Upper lobe of left lung (tissue), 6 donors: ENCODE results near the gene CNNM4. TPM values are rescaled to one million over a fixed set of nuclear protein-coding genes. Genes with fewer than 3 reads are reported as not detected.

Experiments
- ATAC-seq, 2 donors: fragments of 200-7000 bp; cut with Tn5 transposase; one replicate each; pipeline ENCODE4 v1.9.1; 2022; ENCODE audit warnings: mild to moderate bottlenecking in 2 of 2, moderate library complexity in 2 of 2; ENCODE audit not compliant: low FRiP score in 2 of 2
- DNase-seq, 2 donors: peaks; one replicate each; pipeline ENCODE4 v3.0.0-alpha.2; 2019 to 2020
- H3K27ac ChIP-seq, 4 donors: fragments of 200-600 bp; sonication (generic); one replicate each; pipeline ENCODE4 v1.5.1; 2016 to 2019
- H3K27me3 ChIP-seq, 4 donors: fragments of 200-600 bp; sonication (generic); one replicate each; pipeline ENCODE4 v1.5.1; 2017 to 2019
- H3K36me3 ChIP-seq, 4 donors: fragments of 200-600 bp; sonication (generic); one replicate each; pipeline ENCODE4 v1.5.1; 2016 to 2019
- H3K4me1 ChIP-seq, 4 donors: fragments of 200-600 bp; sonication (generic); one replicate each; pipeline ENCODE4 v1.5.1; 2018 to 2019
- H3K4me3 ChIP-seq, 4 donors: fragments of 200-600 bp; sonication (generic); one replicate each; pipeline ENCODE4 v1.5.1; 2017 to 2019; ENCODE audit warnings: mild to moderate bottlenecking in 2 of 4, moderate library complexity in 1 of 4
- H3K9me3 ChIP-seq, 4 donors: fragments of 200-600 bp; sonication (generic); one replicate each; pipeline ENCODE4 v1.5.1; 2018 to 2019
- EP300 ChIP-seq, 4 donors: sonication (generic); formaldehyde crosslinking; IDR thresholded peaks; one replicate each; pipeline ENCODE4 v1.5.1; 2017; ENCODE audit warnings: antibody characterized with exemption in 4 of 4, control low read depth in 2 of 4
- POLR2A ChIP-seq, 4 donors: fragments of 450-650 bp; IDR thresholded peaks; one replicate each; pipeline ENCODE4 v1.5.1; 2016 to 2017; ENCODE audit warnings: antibody characterized with exemption in 4 of 4, mild to moderate bottlenecking in 2 of 4
- POLR2AphosphoS5 ChIP-seq, 2 donors: sonication (generic); formaldehyde crosslinking; IDR thresholded peaks; one replicate each; pipeline ENCODE4 v1.5.1; 2017; ENCODE audit warnings: antibody characterized with exemption in 2 of 2
- WGBS, 2 donors: methylation state at CpG; one replicate each; pipeline ENCODE4 v1.1.5; 2017 to 2018; 5-methylcytosine and 5-hydroxymethylcytosine counted together
- total RNA-seq, 6 donors: library from RNA; depleted of rRNA in 4 of 6; stranded (reverse); fragments of >200 nt in 4 of 6; gene quantifications; one replicate each; pipeline versions ENCODE4 v1.1.0 to v1.2.1, GENCODE V29; 2016 to 2021
- TF ChIP-seq, protein P1 (sequence below), 6 experiments: fragments of 450-650 bp in 4 of 6; fragments of 200-600 bp in 2 of 6; sonication (generic) in 2 of 6; IDR thresholded peaks; one replicate each; pipeline ENCODE4 v1.5.1; 2016 to 2019; ENCODE audit warnings: antibody characterized with exemption in 6 of 6
- donor health status: DM: no; HTN: no; CAD: no; lungs with moderate emphysema.
- donor health status: DM: no; HTN: yes; CAD: no; lungs with severe emphysema.

Gene CNNM4
- total RNA-seq, 6 donors from 2014 or later: 12.8 to 26.9 (median 22.1) TPM

DNA sequence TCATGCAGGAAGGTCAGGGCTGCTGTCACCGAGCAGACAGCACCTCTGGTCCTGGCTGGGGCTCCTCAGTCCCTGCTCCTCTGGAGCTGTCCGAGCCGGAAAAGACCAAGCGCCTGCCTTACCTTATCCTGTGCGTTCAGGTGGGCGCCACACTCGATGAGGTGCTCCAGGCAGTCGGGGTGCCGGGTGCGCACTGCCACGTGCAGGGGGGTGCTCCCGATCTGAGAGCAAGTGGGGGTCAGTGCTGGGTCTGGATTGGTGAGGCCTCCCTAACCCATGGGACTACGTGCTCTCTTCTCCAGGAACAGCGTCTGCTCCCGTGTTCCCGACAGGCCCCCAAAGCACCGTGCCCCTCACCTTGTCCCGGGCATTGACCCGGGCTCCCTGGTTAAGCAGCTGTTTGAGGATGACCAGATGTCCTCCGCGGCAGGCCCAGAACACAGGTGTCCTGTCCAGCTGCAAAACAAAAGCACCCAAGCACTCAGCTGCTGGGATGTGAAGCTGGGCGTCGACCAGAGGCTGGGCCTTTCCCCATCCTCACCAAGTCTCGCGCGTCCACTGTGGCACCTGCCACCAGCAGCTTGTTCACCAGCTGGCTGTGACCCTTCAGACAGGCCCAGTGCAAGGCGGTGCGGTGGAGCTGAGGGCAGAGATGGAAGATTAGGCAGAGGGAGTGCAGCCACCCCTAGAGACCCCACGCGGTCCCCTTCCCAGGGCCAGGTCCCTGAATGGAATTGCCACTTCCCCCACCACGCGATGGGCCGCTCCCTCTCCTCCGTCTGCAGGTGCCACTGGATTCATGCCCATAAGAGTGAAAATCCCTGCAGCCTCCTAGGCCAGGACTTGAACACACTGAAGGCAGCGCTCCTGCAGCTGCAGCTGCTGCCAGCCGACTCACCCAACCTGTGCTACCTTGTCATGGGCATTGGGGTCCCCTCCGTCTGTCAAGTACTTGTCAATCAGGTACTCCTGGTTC lies 79.5 kb downstream of the CNNM4 start:
- H3K4me3 ChIP-seq: no peak overlapping the region
- H3K36me3 ChIP-seq: peaks cover 0 to 16% (median 3%) of the 10 kb centered on the region in 4 donors
- H3K4me1 ChIP-seq: peaks cover 4 to 13% (median 12%) of the 10 kb centered on the region in 4 donors
- no peak for TF ChIP-seq POLR2A (IDR thresholded peaks at IDR 0.05)
- TF ChIP-seq, protein P1, sequence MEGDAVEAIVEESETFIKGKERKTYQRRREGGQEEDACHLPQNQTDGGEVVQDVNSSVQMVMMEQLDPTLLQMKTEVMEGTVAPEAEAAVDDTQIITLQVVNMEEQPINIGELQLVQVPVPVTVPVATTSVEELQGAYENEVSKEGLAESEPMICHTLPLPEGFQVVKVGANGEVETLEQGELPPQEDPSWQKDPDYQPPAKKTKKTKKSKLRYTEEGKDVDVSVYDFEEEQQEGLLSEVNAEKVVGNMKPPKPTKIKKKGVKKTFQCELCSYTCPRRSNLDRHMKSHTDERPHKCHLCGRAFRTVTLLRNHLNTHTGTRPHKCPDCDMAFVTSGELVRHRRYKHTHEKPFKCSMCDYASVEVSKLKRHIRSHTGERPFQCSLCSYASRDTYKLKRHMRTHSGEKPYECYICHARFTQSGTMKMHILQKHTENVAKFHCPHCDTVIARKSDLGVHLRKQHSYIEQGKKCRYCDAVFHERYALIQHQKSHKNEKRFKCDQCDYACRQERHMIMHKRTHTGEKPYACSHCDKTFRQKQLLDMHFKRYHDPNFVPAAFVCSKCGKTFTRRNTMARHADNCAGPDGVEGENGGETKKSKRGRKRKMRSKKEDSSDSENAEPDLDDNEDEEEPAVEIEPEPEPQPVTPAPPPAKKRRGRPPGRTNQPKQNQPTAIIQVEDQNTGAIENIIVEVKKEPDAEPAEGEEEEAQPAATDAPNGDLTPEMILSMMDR (IDR thresholded peaks at IDR 0.05): no peak
- no peak for TF ChIP-seq EP300 (IDR thresholded peaks at IDR 0.05)
- TF ChIP-seq POLR2AphosphoS5 (IDR thresholded peaks at IDR 0.05): no peak
- WGBS, 2 donors: 89 to 94% methylated on average over 16 to 35 of the region's 37 CpGs
- DNase-seq (peak in 1 of 2 donors; percentile 67), ATAC-seq (peak in 1 of 2 donors; percentile 5)
- no peak overlapping the region for H3K27ac ChIP-seq
- H3K9me3 ChIP-seq: no peaks in the 10 kb centered on the region
- H3K27me3 ChIP-seq: no peaks in the 10 kb centered on the region

DNA sequence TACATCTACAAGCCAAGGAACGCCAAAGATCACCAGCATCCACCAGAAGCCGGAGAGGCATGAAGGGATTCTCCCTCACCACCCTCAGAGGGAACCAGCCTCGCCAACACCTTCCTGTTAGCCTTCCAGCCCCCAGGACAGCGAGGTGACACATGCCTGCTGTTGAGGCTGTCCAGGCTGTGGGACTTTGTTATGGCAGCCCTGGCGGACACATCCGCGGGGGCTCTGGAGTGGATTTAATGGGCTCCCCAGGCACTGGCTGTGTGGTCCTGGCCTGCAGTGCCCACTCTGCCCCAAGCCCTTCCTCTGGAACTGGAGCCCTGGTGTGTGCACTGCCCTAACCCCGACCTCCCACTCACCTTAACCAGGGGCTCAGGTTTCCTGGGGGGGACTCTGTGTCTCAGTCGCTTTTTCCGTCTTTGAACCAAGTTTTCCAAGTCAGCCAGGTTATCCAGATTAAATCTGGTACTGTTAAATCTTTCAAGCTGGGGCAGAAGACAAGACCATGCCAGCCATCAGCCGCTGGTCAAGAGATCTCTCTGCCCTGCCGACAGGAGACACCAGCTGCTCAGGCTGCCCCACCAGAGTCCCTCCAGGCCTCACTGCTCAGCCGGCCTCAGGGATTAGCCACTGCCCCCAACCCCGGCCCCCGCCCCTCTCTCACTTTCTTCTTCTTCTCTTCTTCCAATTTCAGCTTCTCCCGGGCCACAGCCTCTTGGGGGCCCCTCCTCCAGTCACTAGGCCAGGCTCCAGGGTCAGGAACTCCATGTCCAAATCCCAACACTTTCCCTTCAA lies 81.2 kb downstream of the CNNM4 start:
- Histone ChIP-seq H3K4me1 (peaks cover 4 to 13% (median 12%) of the 10 kb centered on the region in 4 donors), H3K36me3 (peaks cover 0 to 21% (median 7%) of the 10 kb centered on the region in 4 donors), H3K9me3 (no peaks in the 10 kb centered on the region), H3K27ac (no peak overlapping the region), H3K4me3 (no peak overlapping the region), H3K27me3 (no peaks in the 10 kb centered on the region)
- WGBS, 2 donors: 87 to 91% methylated on average over 16 of the region's 16 CpGs
- TF ChIP-seq POLR2A (IDR thresholded peaks at IDR 0.05) (no peak), EP300 (IDR thresholded peaks at IDR 0.05) (no peak), POLR2AphosphoS5 (IDR thresholded peaks at IDR 0.05) (no peak)
- TF ChIP-seq, protein P1 (IDR thresholded peaks at IDR 0.05): no peak
- no peak for ATAC-seq
- DNase-seq: no peak

DNA sequence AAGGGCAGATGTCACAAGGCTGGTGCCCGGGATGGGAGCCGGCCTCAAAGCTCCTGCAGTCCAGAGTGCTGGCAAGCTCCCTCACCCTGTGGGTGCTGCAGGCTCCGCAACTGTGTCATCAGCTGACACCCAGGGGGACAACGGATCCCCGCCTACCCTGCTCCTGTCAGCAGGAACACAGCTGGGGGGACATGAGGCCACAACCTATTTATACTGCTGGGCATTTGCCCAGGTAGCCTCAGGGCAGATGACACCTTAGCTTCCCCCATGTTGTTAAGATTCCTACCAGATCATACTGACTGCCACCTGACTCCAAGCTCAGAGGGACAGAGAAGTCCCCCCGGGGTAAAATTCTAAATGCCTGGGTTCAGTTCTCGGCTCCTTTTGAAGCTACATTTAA lies 81.9 kb downstream of the CNNM4 start:
- ATAC-seq (no peak), DNase-seq (no peak)
- Histone ChIP-seq H3K27me3 (no peaks in the 10 kb centered on the region), H3K4me1 (peaks cover 4 to 13% (median 12%) of the 10 kb centered on the region in 4 donors), H3K4me3 (no peak overlapping the region), H3K36me3 (peaks cover 0 to 23% (median 6%) of the 10 kb centered on the region in 4 donors), H3K9me3 (no peaks in the 10 kb centered on the region), H3K27ac (no peak overlapping the region)
- WGBS, 2 donors: 87 to 89% methylated on average over 7 of the region's 7 CpGs
- TF ChIP-seq POLR2AphosphoS5 (IDR thresholded peaks at IDR 0.05) (no peak), EP300 (IDR thresholded peaks at IDR 0.05) (no peak), POLR2A (IDR thresholded peaks at IDR 0.05) (no peak)
- TF ChIP-seq, protein P1 (IDR thresholded peaks at IDR 0.05): no peak

DNA sequence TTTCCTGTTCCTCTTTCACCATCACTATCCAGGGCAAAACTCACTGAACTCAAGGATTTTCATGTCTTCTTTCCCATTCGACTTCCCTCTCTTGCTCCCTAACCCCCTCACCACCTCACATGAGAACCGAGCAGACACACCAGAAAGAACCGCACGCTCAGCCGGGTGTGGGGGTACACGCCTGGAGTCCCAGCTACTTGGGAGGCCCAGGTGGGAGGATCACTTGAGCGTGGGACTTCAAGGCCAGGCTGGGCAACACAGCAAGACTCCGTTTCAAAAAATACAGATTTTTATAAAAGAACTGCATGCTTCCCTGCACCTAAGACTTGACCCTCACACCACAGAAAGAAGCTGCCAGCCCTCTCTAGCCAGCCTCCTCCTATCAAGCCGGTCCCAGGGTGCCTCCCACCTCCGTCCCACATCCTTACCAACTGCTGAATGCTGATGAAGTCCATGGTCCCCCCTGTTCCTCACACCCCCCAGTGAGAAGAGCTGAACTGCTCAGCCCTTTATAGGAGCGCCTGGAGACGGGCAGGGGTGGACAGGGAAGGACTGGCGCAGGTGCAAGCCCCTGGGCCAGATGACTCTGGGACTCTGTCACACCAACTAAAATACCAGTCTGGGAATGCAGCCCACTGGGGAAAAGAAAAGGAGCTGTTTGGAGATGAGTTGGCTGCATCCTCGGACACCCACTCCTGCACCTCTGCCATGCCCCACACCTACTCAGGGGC lies 83.0 kb downstream of the CNNM4 start, which contains the start of gene ANKRD23:
Gene ANKRD23, minus strand, starts transcription at position 484 of the 731 bp plus-strand sequence. Its CDS starts 29 bp downstream, at position 455.
- DNase-seq (no peak), ATAC-seq (no peak)
- 95 to 96% methylated on average over 8 to 14 of the region's 14 CpGs for WGBS, 2 donors
- no peak within 1 kb of the TSS for H3K27ac ChIP-seq
- peaks cover 4 to 13% (median 12%) of the 10 kb centered on the region in 4 donors for H3K4me1 ChIP-seq
- H3K4me3 ChIP-seq: no peak within 1 kb of the TSS
- H3K36me3 ChIP-seq: peaks cover 3 to 27% (median 12%) of the 10 kb centered on the region in 4 donors
- no peaks in the 10 kb centered on the region for H3K27me3 ChIP-seq
- H3K9me3 ChIP-seq: no peaks in the 10 kb centered on the region
- no peak for TF ChIP-seq EP300 (IDR thresholded peaks at IDR 0.05)
- TF ChIP-seq, protein P1 (IDR thresholded peaks at IDR 0.05): no peak
- TF ChIP-seq POLR2AphosphoS5 (IDR thresholded peaks at IDR 0.05): no peak
- TF ChIP-seq POLR2A (IDR thresholded peaks at IDR 0.05): no peak
